Activated CD4-positive, alpha-beta T cell treated with anti-CD3 and anti-CD28 coated beads, Interleukin-2, amount 10 ng/mL, durations not matched to agents 7 days and 5 days (primary cell): ENCODE results near the gene CUL4B. TPM values are rescaled to one million over a fixed set of nuclear protein-coding genes. Genes with fewer than 3 reads are reported as not detected.

Experiments used
- total RNA-seq, 2 experiments: library from RNA; stranded (reverse); gene quantifications; one replicate each; pipeline ENCODE4 v1.2.3, GENCODE V29; 2021

CUL4B gene
- total RNA-seq, 2 experiments from 2014 or later, result 44.8 to 46.2 TPM

Other genes with a start within 250 kb of the CUL4B start
- gene TMEM255A, start 249.5 kb downstream of the CUL4B start, total RNA-seq, result not detected
- gene ATP1B4, start 198.9 kb downstream of the CUL4B start, total RNA-seq, result not detected
- gene LAMP2, start 91.7 kb downstream of the CUL4B start, total RNA-seq, result 10 to 100 TPM; 47.7 to 59.5 TPM
- 10 to 100 TPM; 51.1 to 59.0 TPM for gene MCTS1, start 43.1 kb upstream of the CUL4B start, total RNA-seq
- 10 to 100 TPM; 24.8 to 25.6 TPM for gene C1GALT1C1, start 69.1 kb upstream of the CUL4B start, total RNA-seq